ENCODE measurements around the gene DGKI. TPM values are rescaled to one million over a fixed set of nuclear protein-coding genes. Genes with fewer than 3 reads are reported as not detected.

Gene DGKI
- polyA plus RNA-seq, 2 of the 4 experiments (the other 2 are of a cell fraction): 0.05 to 0.08 TPM

DNA sequence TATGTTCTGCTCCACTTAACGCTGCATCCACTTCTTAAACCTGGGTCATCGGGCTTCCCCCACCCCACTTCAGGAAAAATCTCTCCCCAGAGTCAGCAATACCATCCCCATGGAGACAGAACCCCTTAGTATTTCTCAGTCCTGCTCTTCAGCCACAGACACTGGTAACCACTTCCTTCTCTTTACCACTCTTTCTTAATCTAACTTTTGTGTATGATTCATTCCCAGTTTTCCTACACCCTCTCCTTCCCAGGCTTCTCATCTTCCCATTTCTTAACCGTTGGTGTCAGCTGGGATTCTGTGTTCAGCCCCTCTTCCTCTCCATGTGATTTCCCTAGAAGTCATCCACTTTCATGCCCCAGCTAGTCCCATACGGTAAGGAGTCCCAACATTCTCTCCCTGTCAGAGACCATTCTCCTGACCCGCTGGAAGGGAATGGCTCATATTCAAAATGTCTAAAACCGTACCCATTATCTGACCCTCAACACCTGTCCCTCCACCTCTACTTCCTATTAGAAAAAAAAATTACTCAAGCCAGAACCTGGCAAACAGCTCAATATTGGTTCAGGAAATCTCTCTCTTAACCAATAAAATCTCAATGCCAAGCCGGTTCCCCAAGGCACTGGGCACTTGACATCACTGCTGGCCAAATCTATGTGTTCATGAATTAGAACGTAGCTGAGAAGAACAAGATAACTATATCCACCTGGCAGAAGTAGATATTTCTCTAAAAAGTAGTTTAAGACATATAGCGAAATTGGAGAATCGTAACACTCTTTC, 89.4 kb downstream of the DGKI start:
- Histone ChIP-seq H3K27ac (no peak overlapping the region), H3K9me3 (no peaks in the 10 kb centered on the region), H3K4me2 (no peak overlapping the region), H3K4me1 (no peaks in the 10 kb centered on the region), H3K4me3 (no peak overlapping the region)
- ChIA-PET POLR2A (no interaction called here), CTCF (no interaction called here)
- TF ChIP-seq BHLHE40 (IDR thresholded peaks at IDR 0.05; ENCODE audit: low read depth, low read length): no peak
- TF ChIP-seq, protein P1, sequence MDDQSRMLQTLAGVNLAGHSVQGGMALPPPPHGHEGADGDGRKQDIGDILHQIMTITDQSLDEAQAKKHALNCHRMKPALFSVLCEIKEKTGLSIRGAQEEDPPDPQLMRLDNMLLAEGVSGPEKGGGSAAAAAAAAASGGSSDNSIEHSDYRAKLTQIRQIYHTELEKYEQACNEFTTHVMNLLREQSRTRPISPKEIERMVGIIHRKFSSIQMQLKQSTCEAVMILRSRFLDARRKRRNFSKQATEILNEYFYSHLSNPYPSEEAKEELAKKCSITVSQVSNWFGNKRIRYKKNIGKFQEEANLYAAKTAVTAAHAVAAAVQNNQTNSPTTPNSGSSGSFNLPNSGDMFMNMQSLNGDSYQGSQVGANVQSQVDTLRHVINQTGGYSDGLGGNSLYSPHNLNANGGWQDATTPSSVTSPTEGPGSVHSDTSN (IDR thresholded peaks at IDR 0.05): no peak
- TF ChIP-seq CBX2 (IDR thresholded peaks at IDR 0.05; ENCODE audit: borderline replicate concordance, low read depth): no peak
- no peak for TF ChIP-seq NPAS2 (CRISPR knock-in tag; IDR thresholded peaks at IDR 0.05; ENCODE audit: borderline replicate concordance)
- no peak for TF ChIP-seq EHMT2 (IDR thresholded peaks at IDR 0.05; ENCODE audit: low read depth)
- TF ChIP-seq MYC (IDR thresholded peaks at IDR 0.05; ENCODE audit: borderline replicate concordance, low read length): no peak
- no peak for TF ChIP-seq TFCP2L1 (CRISPR knock-in tag; IDR thresholded peaks at IDR 0.05)
- no peak for TF ChIP-seq POLR2A (IDR thresholded peaks at IDR 0.05; ENCODE audit: low read length)
- no peak for TF ChIP-seq JUN (IDR thresholded peaks at IDR 0.05)
- no peak for TF ChIP-seq CHD2 (IDR thresholded peaks at IDR 0.05; ENCODE audit: low read length, partially characterized antibody)
- FAIRE-seq: no peak
- ATAC-seq: no peak
- 29% methylated on average over 10 of the region's 10 CpGs for WGBS (ENCODE audit: missing lambda C conversion rate)
- DNase-seq (ENCODE audit: low read depth in 1 of 2, low spot score in 1 of 2): no peak

- ATAC-seq: no peak
- ChIA-PET CTCF (interaction anchor here (1.2 kb wide), 1 partner anchor 100 kb away, joined by 3 read pairs; no protein-coding TSS in a partner anchor), POLR2A (no interaction called here)
- no peak overlapping the region for H3K27ac ChIP-seq
- no peaks in the 10 kb centered on the region for H3K9me3 ChIP-seq
- H3K4me2 ChIP-seq: no peak overlapping the region
- no peak for DNase-seq (ENCODE audit: low read depth in 1 of 2, low spot score in 1 of 2)
- 24% methylated on average over 5 of the region's 5 CpGs for WGBS (ENCODE audit: missing lambda C conversion rate)
- no peak overlapping the region for H3K4me3 ChIP-seq
- no peaks in the 10 kb centered on the region for H3K4me1 ChIP-seq
- TF ChIP-seq POLR2AphosphoS2 (conservative IDR thresholded peaks at IDR 0.05; ENCODE audit: low read length): no peak
- no peak for FAIRE-seq
Observed at GRCh38 chr7:137755846-137756651, 90.7 kb downstream of the DGKI start.

DNA sequence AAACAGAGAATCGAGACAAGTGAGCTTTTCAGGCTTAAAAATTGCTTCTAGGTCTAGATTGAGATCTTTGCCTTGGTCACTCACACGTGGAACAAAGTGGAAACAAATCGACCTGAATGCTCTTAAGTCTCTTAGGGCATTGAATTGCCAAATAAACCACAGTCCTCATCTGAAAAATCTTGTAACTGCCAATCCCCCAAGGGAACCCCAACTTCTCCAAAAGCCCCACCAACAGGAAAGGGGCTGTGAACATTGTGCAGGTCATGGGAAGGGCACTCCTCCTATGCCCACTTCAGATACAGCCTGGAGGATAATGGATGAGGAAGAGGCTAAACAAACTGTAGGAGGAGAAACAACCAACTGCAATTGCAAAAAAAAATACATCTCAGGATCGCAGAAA, 91.3 kb downstream of the DGKI start:
- Histone ChIP-seq H3K27ac (no peak overlapping the region), H3K4me2 (no peak overlapping the region), H3K9me3 (no peaks in the 10 kb centered on the region), H3K4me1 (no peaks in the 10 kb centered on the region), H3K4me3 (no peak overlapping the region)
- FAIRE-seq (no peak), ATAC-seq (no peak), DNase-seq (ENCODE audit: low read depth in 1 of 2, low spot score in 1 of 2) (no peak)
- POLR2A ChIA-PET: no interaction called here
- TF ChIP-seq CBX2 (IDR thresholded peaks at IDR 0.05; ENCODE audit: borderline replicate concordance, low read depth) (no peak), NR3C1 (IDR thresholded peaks at IDR 0.05) (no peak), HOXB13 (CRISPR knock-in tag; IDR thresholded peaks at IDR 0.05; ENCODE audit: low read depth) (no peak), CHD2 (IDR thresholded peaks at IDR 0.05; ENCODE audit: low read length, partially characterized antibody) (no peak), ZFP36 (IDR thresholded peaks at IDR 0.05; ENCODE audit: borderline replicate concordance, partially characterized antibody) (no peak), MAFK (IDR thresholded peaks at IDR 0.05; ENCODE audit: partially characterized antibody) (no peak), RARB (CRISPR knock-in tag; IDR thresholded peaks at IDR 0.05) (no peak), TP53 (CRISPR knock-in tag; IDR thresholded peaks at IDR 0.05) (no peak), ELK1 (IDR thresholded peaks at IDR 0.05; ENCODE audit: low read depth, low read length) (no peak), CTCF (IDR thresholded peaks at IDR 0.05) (no peak), FOSB (CRISPR knock-in tag; IDR thresholded peaks at IDR 0.05) (no peak), HEYL (CRISPR knock-in tag; IDR thresholded peaks at IDR 0.05) (no peak), POLR2AphosphoS2 (conservative IDR thresholded peaks at IDR 0.05; ENCODE audit: low read length) (no peak), FOSL2 (IDR thresholded peaks at IDR 0.05) (no peak), FOSL2 (CRISPR knock-in tag; IDR thresholded peaks at IDR 0.05) (no peak), TFCP2L1 (CRISPR knock-in tag; IDR thresholded peaks at IDR 0.05) (no peak)
- TF ChIP-seq, protein P2, sequence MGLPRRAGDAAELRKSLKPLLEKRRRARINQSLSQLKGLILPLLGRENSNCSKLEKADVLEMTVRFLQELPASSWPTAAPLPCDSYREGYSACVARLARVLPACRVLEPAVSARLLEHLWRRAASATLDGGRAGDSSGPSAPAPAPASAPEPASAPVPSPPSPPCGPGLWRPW (IDR thresholded peaks at IDR 0.05): no peak
- TF ChIP-seq, protein P3, sequence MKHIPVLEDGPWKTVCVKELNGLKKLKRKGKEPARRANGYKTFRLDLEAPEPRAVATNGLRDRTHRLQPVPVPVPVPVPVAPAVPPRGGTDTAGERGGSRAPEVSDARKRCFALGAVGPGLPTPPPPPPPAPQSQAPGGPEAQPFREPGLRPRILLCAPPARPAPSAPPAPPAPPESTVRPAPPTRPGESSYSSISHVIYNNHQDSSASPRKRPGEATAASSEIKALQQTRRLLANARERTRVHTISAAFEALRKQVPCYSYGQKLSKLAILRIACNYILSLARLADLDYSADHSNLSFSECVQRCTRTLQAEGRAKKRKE (CRISPR knock-in tag; IDR thresholded peaks at IDR 0.05; ENCODE audit: low read depth): no peak
- 1% methylated on average over 4 of the region's 4 CpGs for WGBS (ENCODE audit: missing lambda C conversion rate)
- CTCF ChIA-PET: interaction anchor here (1.2 kb wide), 1 partner anchor 99 kb away, joined by 3 read pairs; no protein-coding TSS in a partner anchor
